ENCODE results near the gene CEBPA.

Gene CEBPA

DNA sequence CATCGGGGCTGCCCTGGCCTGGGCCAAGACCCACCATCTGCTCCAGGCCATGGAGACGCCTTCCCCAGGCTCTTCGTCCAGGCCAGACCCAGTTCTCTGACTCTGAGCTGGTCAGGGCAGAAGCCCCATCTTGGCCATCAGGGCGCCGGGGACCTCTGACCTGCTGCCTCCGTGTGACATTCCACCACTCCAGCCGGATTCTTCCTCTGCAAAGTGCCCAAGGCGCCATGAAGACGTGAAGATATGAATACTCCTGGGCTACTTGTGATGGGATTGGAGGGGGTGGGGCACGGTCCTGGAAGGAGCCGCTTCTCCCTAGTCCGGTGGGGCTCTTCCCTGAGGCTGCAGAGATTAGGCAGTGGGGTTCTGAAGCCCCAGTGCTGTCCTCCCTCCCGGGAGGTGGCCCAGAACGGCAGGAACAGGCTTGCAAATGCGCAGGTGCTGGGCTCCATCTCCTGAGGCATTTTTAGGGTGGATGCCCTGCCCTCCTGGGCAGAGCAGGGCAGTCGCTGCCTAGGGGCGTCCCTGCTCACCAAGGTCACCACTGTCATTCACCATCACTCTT, 50.7 kb downstream of the CEBPA start:
- Histone ChIP-seq H3K4me3 (ENCODE audit: low read depth in 1 of 2, low read length in 1 of 2) (no peak overlapping the region), H3K36me3 (no peaks in the 10 kb centered on the region), H3K27me3 (no peaks in the 10 kb centered on the region), H3K9me3 (no peaks in the 10 kb centered on the region), H3K4me1 (ENCODE audit: control insufficient read depth in 1 of 2, insufficient read depth in 1 of 2, low read depth in 1 of 2, low read length in 1 of 2) (peaks cover 28 to 31% of the 10 kb centered on the region in 2 experiments), H3K27ac (no peak overlapping the region)
- TF ChIP-seq, protein P1, sequence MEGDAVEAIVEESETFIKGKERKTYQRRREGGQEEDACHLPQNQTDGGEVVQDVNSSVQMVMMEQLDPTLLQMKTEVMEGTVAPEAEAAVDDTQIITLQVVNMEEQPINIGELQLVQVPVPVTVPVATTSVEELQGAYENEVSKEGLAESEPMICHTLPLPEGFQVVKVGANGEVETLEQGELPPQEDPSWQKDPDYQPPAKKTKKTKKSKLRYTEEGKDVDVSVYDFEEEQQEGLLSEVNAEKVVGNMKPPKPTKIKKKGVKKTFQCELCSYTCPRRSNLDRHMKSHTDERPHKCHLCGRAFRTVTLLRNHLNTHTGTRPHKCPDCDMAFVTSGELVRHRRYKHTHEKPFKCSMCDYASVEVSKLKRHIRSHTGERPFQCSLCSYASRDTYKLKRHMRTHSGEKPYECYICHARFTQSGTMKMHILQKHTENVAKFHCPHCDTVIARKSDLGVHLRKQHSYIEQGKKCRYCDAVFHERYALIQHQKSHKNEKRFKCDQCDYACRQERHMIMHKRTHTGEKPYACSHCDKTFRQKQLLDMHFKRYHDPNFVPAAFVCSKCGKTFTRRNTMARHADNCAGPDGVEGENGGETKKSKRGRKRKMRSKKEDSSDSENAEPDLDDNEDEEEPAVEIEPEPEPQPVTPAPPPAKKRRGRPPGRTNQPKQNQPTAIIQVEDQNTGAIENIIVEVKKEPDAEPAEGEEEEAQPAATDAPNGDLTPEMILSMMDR (IDR thresholded peaks at IDR 0.05), result no peak

DNA sequence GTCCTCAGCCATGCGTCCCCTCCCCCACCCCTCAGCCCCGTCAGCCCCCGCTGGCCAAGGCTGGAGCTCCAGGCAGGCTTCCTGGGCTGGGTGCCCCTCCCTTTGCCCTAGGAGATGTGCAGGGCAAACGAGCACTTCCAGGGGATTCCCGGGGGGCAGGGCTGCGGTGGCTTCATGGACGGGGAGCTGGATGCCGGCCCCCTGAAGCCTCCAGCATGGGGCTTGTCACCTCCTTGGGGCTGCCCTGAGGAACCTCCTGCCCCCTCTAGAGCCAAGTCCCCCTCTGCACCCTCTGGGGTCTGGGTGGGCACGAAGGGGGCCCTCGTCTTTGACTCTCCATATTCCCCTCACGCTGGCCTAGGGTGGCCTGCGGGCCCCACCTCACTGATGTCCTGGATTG, 51.3 kb downstream of the CEBPA start:
- peaks cover 28 to 37% of the 10 kb centered on the region in 2 experiments for H3K4me1 ChIP-seq (ENCODE audit: control insufficient read depth in 1 of 2, insufficient read depth in 1 of 2, low read depth in 1 of 2, low read length in 1 of 2)
- H3K4me3 ChIP-seq (ENCODE audit: low read depth in 1 of 2, low read length in 1 of 2), result no peak overlapping the region
- H3K27me3 ChIP-seq, result no peaks in the 10 kb centered on the region
- no peak overlapping the region for H3K27ac ChIP-seq
- TF ChIP-seq, protein P1 (IDR thresholded peaks at IDR 0.05), result no peak
- H3K36me3 ChIP-seq, result no peaks in the 10 kb centered on the region
- no peaks in the 10 kb centered on the region for H3K9me3 ChIP-seq

DNA sequence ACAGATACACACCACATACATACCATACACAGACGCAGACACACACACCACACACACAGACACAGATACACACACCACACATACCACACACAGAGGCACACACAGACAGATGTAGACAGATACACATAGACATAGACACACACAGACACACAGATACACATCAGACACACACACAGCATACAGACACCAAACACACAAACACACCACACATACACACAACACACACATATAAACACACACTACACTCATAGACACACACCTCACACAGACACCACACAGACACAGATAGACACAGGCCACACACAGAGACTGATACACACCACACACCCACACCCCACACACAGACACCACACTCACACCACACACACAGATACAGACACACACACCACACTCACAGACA, 51.8 kb downstream of the CEBPA start:
- TF ChIP-seq, protein P1 (IDR thresholded peaks at IDR 0.05), result no peak
- Histone ChIP-seq H3K36me3 (no peaks in the 10 kb centered on the region), H3K9me3 (no peaks in the 10 kb centered on the region), H3K4me3 (ENCODE audit: low read depth in 1 of 2, low read length in 1 of 2) (no peak overlapping the region), H3K27me3 (no peaks in the 10 kb centered on the region), H3K27ac (no peak overlapping the region), H3K4me1 (ENCODE audit: control insufficient read depth in 1 of 2, insufficient read depth in 1 of 2, low read depth in 1 of 2, low read length in 1 of 2) (peaks cover 28 to 38% of the 10 kb centered on the region in 2 experiments)

Data from neutrophil (primary cell).